ENCODE measurements around the gene TMEM45B. TPM values are rescaled to one million over a fixed set of nuclear protein-coding genes. Genes with fewer than 3 reads are reported as not detected.
"Not testable (repeated sequence)": the region's sequence is repeated elsewhere in the genome, so short reads cannot be mapped to it uniquely, and the experiment has no call there.

TMEM45B gene
- 1 to 10 TPM; 4.7 to 6.1 TPM for total RNA-seq
- 1 to 10 TPM in 2 of 3 donors, under 1 TPM in 1; 0.96 to 1.7 (median 1.1) TPM for polyA plus RNA-seq
- total RNA-seq: 0 to 7.9 (median 1.4) reads per million in 6 experiments

DNA sequence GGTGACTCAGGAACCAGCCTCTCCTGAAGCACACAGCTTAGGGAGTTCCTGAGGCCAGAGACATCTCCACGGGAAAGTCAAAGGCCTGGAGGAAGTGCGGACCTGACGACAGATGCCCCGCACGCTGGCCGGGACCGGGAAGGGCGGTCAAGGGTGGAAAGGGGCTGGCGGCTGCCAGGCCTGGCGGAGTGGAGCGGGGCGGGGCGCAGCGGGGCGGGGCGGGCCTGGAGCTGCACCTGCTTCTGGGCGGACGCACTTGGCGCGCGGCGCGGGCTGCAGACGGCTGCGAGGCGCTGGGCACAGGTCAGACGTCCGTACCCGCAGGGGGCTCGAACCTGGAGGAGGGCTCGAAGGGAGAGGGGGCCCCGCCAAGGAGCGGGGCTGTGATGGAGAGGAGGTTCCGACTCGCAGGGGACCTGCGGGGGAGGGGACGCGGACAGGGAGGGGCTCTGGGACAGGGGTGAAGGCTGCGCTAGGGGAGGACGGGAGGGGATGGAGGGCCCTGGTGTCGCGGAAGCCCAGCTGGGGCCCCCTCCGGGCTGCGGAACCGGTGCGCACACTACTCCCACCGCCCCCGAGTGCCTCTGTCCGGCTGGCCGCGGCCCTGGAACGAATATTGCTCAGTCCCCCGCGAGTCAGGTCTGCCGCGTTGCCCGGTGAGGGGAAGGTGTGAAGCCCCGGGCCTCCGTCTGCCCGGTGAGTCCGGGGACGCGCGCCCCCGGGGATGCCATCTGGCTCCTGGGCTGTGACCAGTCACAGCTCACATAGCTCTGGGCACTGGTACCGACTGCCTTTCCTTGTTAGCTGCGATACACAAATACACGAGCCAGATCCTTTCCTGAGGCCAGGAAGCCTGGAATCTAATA lies at the start of gene TMEM45B:
TSS of gene TMEM45B (plus strand) at position 253 of the 866 bp plus-strand sequence. CDS start 36,635 bp downstream, outside the sequence.
- peak in 8 of 10 donors; percentile 15 to 66 (median 24) for DNase-seq
- ATAC-seq: peak; percentile 17 to 49
- Mint-ChIP-seq H3K36me3 (peaks cover 0 to 3% (median 0%) of the 10 kb centered on the region in 3 donors), H3K27ac (peak within 1 kb of the TSS; percentile 78 to 96 (median 90)), H3K27me3 (peaks cover 3 to 36% (median 26%) of the 10 kb centered on the region in 5 donors), H3K9me3 (peaks cover 0 to 12% (median 0%) of the 10 kb centered on the region in 9 donors), H3K4me3 (peak within 1 kb of the TSS; percentile 75 to 90 (median 82)), H3K4me1 (peaks cover 14 to 54% (median 42%) of the 10 kb centered on the region in 4 donors)
- POLR2A ChIA-PET: interaction anchor here (0.6 to 5.3 kb wide), 5 partner anchors 12 to 501 kb away, joined by 4 to 43 read pairs (median 5); partner anchors contain the start of gene PRDM10

DNA sequence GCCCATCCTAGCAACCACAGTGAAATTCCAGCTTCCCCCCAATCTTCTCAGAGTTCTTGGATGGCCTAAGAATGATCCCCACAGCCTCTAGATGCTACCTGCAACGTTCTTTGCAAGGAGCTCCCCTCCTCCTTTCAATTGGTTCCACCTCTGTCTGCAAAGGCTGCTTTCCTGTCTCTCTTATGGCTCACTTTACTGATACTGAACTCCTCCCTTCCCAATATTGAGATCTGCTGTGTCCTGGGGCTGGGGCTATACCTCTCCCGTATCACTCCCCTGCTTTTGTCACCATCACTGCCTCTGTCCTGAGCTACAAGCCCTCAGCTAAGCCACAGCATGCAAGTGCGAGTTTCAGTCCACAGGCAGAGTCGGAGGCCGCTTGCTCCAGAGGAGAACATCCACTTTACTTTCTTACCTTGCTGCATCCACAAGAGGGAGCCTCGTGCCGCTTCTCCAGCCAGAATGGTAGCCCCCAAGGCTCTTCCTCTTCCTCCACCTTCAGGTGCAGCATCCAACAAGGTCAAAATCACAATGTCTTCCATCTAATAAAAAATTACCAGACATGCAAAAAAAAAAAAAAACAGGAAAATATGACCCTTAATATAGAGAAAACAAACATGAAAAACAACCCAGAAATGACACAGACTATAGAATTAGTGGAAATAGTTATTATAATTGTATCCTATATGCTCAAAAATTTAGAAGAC lies 48.6 kb upstream of the TMEM45B start:
- Mint-ChIP-seq H3K4me3 (peak overlapping the region in 1 of 10 donors; percentile 67), H3K9me3 (peaks cover 7 to 25% (median 10%) of the 10 kb centered on the region in 9 donors), H3K27me3 (peaks cover 0 to 3% (median 0%) of the 10 kb centered on the region in 5 donors), H3K27ac (peak overlapping the region in 4 of 10 donors; percentile 20 to 72 (median 48)), H3K4me1 (peaks cover 0 to 5% (median under 1%) of the 10 kb centered on the region in 4 donors), H3K36me3 (peaks cover 0 to 5% (median 0%) of the 10 kb centered on the region in 3 donors)
- ATAC-seq: peak; percentile 33 to 39
- POLR2A ChIA-PET: no interaction called here
- peak in 4 of 10 donors; percentile 10 to 30 (median 24) for DNase-seq

DNA sequence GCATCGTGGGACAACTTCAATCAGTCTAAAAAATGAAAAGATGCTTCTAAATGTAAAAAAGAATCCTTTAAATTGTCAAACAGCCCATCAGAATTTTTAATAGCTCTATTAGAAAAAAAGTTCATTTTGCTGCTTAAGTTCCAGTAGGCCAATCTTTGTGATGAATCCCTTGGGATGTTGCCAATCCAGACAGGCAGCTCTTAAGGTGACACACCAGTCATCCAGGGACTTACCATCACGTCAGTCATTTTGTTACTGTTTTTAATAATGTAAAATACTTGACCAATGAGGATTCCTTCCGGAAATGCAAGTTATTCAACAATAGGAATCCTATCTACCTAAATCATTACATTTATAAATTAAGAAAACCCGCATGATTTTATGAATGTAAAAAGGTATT lies 47.8 kb upstream of the TMEM45B start:
- Mint-ChIP-seq H3K4me3 (no peak overlapping the region), H3K9me3 (peaks cover 7 to 25% (median 10%) of the 10 kb centered on the region in 9 donors), H3K4me1 (peaks cover 0 to 5% (median under 1%) of the 10 kb centered on the region in 4 donors), H3K27me3 (peaks cover 0 to 3% (median 0%) of the 10 kb centered on the region in 5 donors), H3K27ac (no peak overlapping the region), H3K36me3 (peaks cover 0 to 5% (median 0%) of the 10 kb centered on the region in 3 donors)
- DNase-seq: no peak
- POLR2A ChIA-PET: no interaction called here
- ATAC-seq: no peak

DNA sequence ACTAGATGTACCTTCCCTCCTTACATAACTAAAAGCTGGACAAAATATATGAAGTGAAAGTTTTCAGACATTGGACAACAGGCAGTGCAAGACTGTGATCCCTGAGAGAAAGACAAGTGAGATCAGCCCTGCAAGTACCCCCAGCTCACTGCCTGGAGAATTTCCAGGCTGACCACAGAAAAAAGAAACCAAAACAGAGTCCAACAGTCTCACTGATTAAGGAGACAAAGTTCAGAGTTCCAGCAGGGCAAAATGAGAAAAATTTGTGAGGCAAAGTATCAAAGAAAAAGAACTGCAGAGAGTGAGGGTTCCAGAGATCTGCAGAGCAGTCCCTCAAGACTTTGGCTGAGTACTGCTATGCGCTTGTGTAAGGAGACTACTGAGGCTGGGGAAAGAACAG lies 47.3 kb upstream of the TMEM45B start:
- POLR2A ChIA-PET: no interaction called here
- Mint-ChIP-seq H3K4me3 (no peak overlapping the region), H3K9me3 (peaks cover 7 to 25% (median 10%) of the 10 kb centered on the region in 9 donors), H3K36me3 (peaks cover 0 to 5% (median 0%) of the 10 kb centered on the region in 3 donors), H3K4me1 (peaks cover 0 to 5% (median under 1%) of the 10 kb centered on the region in 4 donors), H3K27me3 (peaks cover 0 to 3% (median 0%) of the 10 kb centered on the region in 5 donors), H3K27ac (peak overlapping the region in 1 of 10 donors; percentile 43)
- ATAC-seq (no peak), DNase-seq (no peak)

DNA sequence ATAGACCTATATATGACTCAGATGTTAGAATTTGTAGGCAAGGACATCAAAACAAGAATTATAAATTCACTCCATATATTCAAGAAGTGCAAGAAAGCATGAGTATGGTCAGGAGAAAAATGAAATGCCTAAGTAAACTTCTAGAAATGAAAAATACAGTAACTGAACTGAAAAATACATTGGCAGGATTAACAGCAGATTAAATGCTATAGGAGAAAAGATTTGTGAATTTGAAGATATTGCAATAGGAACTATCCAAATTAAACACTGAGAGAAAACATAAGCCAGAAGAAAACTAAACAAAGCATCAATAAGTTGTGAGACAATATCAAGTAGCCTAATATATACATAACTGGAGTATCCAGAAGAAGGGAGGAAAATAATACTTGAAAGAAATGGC lies 46.6 kb upstream of the TMEM45B start:
- peaks cover 0 to 5% (median 0%) of the 10 kb centered on the region in 3 donors for H3K36me3 Mint-ChIP-seq
- POLR2A ChIA-PET: no interaction called here
- peaks cover 0 to 5% (median under 1%) of the 10 kb centered on the region in 4 donors for H3K4me1 Mint-ChIP-seq
- H3K27me3 Mint-ChIP-seq: peaks cover 0 to 5% (median 0%) of the 10 kb centered on the region in 5 donors
- no peak for DNase-seq
- H3K4me3 Mint-ChIP-seq: no peak overlapping the region
- H3K9me3 Mint-ChIP-seq: peaks cover 7 to 25% (median 10%) of the 10 kb centered on the region in 9 donors
- no peak for ATAC-seq
- no peak overlapping the region for H3K27ac Mint-ChIP-seq

DNA sequence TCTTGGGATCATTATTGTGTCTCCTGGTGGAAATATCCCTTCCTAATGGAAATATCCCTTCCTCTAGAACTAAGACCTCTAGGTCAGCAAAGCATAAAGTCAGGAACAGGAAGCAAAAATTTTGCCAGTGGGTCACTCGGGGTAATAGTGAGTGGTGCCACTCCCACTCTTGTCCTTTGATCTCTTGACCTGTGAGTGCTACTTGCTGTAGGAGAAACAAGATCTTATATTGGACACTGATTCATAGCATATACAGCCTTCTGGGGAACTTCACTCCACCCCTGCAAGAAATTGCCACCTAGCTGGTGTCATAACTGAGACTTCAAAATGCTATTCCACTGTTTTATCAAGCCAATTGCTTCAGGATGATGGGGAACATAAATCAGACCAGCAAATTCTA lies 44.7 kb upstream of the TMEM45B start:
- Mint-ChIP-seq H3K27me3 (peaks cover 0 to 7% (median 0%) of the 10 kb centered on the region in 5 donors), H3K4me3 (no peak overlapping the region), H3K9me3 (peaks cover 7 to 25% (median 10%) of the 10 kb centered on the region in 9 donors), H3K27ac (no peak overlapping the region), H3K4me1 (peaks cover 0 to 5% (median under 1%) of the 10 kb centered on the region in 4 donors), H3K36me3 (peaks cover 0 to 5% (median 0%) of the 10 kb centered on the region in 3 donors)
- ATAC-seq: no peak
- POLR2A ChIA-PET: no interaction called here
- no peak for DNase-seq

DNA sequence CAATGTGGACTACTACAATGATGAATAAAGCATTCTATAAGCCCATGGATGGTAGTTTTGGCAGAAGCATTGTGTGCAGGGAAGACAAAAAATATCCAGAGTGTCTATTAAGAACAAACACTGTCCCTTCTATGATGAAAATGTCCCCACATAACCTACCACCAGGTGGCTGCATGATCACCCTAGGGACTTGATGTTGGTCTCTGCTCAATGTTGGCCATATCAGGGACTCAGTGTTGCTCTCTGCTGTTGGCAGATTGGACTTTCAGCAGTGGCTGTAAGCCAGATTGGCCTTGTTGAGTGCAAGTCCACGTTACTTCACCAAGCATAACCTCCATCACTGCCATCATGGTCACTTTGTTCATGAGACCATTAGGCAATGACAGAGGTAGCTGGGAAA lies 44.2 kb upstream of the TMEM45B start:
- DNase-seq, H3K4me3 Mint-ChIP-seq, H3K27me3 Mint-ChIP-seq, POLR2A ChIA-PET, H3K36me3 Mint-ChIP-seq, H3K27ac Mint-ChIP-seq, ATAC-seq, H3K4me1 Mint-ChIP-seq: not testable (repeated sequence)
- H3K9me3 Mint-ChIP-seq: peaks cover 7 to 25% (median 10%) of the 10 kb centered on the region in 9 donors

DNA sequence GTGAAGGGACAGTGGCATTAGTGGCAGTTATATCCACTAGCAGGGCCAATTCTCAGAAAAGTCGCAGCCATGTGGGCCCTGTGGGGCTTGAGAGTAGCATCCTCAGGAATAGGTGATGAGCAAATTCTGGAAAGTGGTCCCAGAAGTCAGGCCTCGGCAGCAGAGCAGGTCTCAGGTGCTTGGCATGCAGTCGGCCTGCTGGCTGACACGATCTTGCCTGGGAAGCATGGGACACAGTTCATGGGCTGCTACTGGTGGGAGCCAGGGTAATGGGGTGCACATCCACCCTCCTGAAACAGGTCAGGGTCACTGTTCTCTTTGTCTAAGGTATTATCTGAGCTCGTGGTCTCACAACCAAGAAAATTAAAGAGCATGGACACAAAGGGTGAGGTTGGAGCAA lies 36.8 kb upstream of the TMEM45B start:
- Mint-ChIP-seq H3K27me3 (peaks cover 0 to 4% (median 0%) of the 10 kb centered on the region in 5 donors), H3K36me3 (no peaks in the 10 kb centered on the region), H3K4me1 (no peaks in the 10 kb centered on the region), H3K27ac (peak overlapping the region in 1 of 10 donors; percentile 28), H3K4me3 (no peak overlapping the region), H3K9me3 (no peaks in the 10 kb centered on the region)
- POLR2A ChIA-PET: no interaction called here
- no peak for ATAC-seq
- no peak for DNase-seq

DNA sequence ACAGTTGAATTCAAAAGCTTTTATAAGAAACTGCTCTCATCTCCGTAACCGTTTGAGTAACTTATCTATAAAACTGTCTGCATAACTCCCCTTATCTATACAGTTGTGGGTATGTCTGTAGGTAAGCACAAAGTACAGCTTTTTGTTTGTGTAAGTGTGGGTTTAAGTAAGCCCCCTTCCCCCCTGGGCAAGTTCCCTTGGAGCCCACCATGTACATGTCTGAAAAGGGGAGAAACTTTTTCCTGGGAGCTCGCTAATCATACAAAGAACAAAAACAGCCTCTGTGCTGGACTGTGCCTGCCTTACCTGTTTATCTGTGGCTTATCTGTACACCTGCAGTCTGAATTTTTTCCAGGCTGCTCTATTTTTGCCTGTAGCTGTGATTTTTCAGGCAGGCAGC lies 36.3 kb upstream of the TMEM45B start:
- DNase-seq (no peak), ATAC-seq (no peak)
- Mint-ChIP-seq H3K27ac (no peak overlapping the region), H3K27me3 (peaks cover 0 to 2% (median 0%) of the 10 kb centered on the region in 5 donors), H3K4me3 (no peak overlapping the region), H3K9me3 (no peaks in the 10 kb centered on the region), H3K36me3 (no peaks in the 10 kb centered on the region), H3K4me1 (no peaks in the 10 kb centered on the region)
- POLR2A ChIA-PET: no interaction called here

DNA sequence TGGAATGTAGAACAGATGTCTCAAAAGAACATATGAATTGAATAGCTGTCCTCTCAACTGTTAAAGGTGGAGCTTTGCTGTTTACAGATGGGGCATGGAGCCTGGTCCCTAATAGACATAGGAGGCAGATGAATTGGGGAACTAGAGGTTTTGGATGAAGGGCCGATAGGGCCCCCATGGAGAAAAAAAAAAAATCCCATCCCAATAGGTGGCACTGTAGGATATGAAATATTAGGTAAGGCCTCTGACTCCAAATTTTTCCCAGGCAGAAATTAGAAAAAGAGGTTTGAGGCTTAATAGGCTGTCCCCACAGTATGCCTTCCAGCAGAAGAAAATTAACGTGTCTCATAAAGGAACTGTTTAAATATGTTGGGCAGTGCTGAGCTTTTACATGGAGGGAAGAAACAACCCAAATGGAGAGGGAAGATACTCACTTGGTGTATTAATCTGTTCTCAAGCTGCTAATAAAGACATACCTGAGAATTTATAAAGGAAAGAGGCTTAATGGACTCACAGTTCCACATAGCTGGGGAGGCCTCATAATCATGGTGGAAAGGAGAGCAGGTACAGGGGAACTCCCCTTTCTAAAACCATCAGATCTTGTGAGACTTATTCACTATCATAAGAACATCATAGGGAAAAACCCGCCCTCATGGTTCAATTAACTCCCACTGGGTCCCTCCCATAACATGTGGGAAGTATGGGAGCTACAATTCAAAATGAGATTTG lies 30.1 kb upstream of the TMEM45B start:
- no peaks in the 10 kb centered on the region for H3K36me3 Mint-ChIP-seq
- no peaks in the 10 kb centered on the region for H3K9me3 Mint-ChIP-seq
- peaks cover 0 to 8% (median 0%) of the 10 kb centered on the region in 5 donors for H3K27me3 Mint-ChIP-seq
- peaks cover 3 to 12% (median 8%) of the 10 kb centered on the region in 4 donors for H3K4me1 Mint-ChIP-seq
- H3K27ac Mint-ChIP-seq: peak overlapping the region in 2 of 10 donors; percentile 14 to 43
- no peak overlapping the region for H3K4me3 Mint-ChIP-seq
- peak in 2 of 10 donors; percentile 9 to 19 for DNase-seq
- POLR2A ChIA-PET: interaction anchor here (0.8 to 1.1 kb wide), 3 partner anchors 68 to 110 kb away, joined by 3 to 5 read pairs (median 3); partner anchors contain the start of gene NFRKB
- no peak for ATAC-seq

DNA sequence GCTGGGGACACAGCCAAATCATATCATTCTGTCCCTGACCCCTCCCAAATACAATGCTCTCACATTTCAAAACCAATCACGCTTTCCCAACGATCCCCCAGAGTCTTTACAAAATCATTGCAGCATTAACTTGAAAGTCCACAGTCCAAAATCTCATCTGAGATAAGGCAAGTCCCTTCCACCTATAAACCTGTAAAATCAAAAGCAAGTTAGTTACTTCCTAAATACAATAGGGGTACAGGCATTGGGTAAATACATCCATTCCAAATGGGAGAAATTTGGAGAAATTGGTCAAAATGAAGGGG lies 29.6 kb upstream of the TMEM45B start:
- H3K9me3 Mint-ChIP-seq, H3K36me3 Mint-ChIP-seq, DNase-seq, H3K4me3 Mint-ChIP-seq, H3K27me3 Mint-ChIP-seq, ATAC-seq: not testable (repeated sequence)
- peaks cover 3 to 13% (median 8%) of the 10 kb centered on the region in 4 donors for H3K4me1 Mint-ChIP-seq
- H3K27ac Mint-ChIP-seq: peak overlapping the region in 2 of 10 donors; percentile 1 to 14
- POLR2A ChIA-PET: interaction anchor here (0.8 to 1.1 kb wide), 3 partner anchors 68 to 110 kb away, joined by 3 to 5 read pairs (median 3); partner anchors contain the start of gene NFRKB

Data from naive thymus-derived CD8-positive, alpha-beta T cell (primary cell).